NCI-H2029 (cell line): ENCODE data around the gene IGSF11.
A peak's percentile ranks its signal among the peaks of the same experiment; 100 is the strongest.

Source experiments
- DNase-seq: peaks from one replicate; lab custom pipeline; 2025; lab: John Stamatoyannopoulos, UW

The IGSF11 gene

DNA sequence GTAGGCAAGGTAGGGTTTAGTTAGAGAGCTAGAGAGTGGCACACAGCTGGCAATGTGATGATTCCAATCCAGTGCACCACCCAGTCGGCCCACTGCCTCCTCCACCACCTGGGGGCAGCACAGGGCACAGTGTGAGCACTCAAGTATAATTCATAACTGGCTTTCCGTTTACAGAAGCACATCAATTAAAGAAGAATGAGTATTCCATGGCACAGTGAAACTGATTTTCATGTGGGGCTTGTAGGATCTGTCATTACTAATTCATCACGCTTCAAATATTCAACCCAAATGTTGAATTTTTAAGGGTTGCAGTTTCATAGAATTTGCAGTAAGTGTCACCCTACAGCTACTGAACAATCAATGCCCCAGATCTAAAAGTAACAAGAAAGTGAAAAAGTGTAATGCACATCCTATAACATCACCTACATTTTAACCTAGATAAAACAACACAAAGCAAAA, 149.9 kb downstream of the IGSF11 start:
- peak; percentile 67 for DNase-seq

DNA sequence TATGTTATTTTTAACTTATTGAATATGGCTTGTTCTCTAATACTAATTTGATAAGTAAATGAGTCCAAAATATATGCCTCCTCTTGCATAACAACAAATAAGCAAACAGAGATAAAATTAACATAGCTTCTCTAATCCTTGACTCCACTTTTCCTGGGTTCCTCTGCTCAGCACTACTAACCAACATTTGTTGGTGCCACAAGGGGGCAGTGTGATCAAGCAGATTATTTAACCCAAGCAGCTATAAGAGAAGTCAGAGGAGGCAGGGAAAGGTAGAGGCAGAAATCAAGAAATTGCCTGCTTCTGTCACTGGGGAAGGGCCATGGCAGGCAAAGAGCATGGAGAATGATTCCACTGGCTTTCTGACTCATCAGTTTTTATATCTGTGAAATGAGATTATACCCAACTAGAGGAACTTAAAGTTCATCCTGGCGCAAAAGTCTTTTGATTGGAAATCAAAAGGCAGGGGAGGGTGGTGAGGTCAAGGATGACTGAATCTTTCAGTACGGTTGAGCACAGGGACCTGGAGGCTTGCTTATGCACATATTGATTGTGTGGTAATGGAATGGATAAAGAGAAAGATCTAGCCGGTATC, 152.2 kb downstream of the IGSF11 start:
- DNase-seq, result peak; percentile 46

DNA sequence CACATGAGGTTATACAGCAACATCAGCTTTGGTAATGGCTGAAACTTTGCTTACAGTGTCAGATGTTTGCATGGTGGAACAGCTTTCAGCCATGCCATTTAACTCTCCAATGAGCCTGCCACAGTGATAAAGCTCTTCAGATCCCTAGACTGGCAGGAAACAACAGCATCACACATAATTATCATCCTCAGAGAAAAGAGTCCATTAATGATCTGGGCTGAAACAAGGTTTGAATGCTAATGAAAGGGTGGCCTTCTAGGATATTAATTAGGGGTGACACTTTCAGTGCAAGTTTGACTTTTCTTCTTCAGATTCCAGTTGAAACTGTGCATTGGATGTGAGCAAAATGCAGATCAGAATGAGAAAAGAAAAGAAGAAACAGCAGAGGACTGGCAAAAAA, 166.6 kb downstream of the IGSF11 start:
- DNase-seq, result no peak

DNA sequence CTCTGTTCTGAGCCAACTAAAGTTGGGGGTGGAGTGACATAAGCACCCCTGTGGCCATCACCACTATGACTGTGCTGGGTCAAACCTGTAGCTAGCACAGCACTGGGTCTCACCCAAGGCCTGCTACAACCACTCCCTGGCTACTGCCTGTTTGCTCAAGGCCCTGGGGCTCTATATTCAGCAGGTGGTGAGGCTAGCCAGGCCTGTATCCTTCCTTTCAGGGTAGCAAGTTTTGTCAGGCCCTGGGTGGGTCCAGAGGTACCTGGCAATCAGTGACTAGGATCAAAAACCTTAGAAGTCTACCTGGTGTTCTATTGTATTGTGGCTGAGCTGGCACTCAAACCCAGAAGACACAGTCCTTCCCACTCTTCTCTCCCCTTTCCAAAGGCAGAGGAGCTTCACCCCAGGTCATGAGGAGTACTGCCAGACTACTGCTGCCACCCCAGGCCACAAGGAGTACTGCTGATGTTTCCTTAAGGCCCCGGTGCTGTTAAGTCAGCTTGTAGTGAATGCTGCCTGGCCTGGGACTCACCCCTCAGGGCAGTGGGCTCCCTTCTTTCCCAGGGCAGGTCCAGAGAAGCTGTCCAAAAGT, 170.8 kb downstream of the IGSF11 start:
- DNase-seq, result no peak

DNA sequence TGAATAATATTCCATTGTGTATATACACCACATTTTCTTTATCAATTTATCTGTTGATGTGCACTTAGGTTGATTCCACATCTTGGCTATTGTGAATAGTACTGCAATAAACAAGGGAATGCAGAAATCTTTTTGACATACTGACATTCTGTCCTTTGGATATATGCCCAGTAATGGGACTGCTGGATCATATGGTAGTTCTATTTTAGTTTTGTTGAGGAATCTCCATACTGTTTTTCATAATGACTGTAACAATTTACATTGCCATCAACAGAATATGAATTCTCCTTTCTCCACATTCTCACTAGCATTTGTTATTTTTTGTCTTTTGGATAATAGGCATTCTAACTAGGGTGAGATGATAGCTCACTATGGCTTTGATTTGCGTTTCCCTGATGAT, 174.7 kb downstream of the IGSF11 start:
- no peak for DNase-seq

DNA sequence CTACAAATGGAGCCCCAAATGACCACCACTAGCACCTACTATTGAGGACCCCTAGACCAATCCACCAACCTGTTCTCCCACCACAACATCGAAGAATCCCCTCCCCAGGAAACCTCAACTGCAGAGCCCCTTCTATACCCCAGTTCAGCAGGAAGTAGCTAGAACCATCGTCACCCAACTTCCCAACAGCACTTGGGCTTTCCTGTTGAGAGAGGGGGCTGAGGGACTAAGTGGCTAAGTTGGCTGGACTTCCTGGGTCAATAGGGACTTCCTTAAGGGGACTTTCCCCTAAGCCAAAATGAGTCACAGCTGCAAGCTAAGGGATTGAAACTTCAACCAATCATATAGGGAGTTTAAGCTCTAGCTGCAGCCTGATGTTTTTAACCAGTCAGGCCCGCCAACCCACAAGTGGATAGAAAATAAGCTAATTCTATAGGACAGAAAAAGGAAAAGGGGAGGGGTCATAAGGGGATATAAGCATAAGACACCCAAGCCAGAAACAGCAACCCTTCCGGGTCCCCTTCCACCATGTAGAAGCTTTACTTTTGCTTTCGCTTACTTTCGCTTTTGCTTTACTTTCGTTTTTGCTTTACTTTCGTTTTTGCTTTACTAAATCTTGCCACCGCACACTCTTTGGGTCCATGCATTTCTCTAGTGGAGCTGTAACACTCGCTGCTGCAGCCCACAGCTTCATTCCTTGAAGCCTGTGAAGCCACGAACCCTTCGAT, 183.0 kb downstream of the IGSF11 start:
- DNase-seq, result peak; percentile 64

DNA sequence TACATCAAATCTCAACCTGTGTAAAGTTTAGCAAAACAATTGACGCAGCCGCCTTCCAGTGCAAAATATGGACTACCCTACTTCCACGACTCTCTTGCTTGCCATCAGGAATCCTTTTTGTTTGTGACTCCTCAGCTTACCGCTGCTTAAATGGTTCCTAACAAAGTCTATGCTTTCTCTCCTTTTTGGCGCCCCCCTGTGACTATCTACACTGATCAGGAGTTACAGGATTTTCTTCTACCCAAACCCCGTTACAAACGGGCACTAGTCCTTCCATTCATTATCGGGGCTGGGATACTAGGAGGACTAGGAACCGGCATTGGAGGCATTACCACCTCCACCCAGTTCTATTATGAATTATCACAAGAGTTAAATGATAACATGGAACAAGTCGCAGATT, 184.0 kb downstream of the IGSF11 start:
- DNase-seq, result no peak
